ENCODE results near the gene HDGF.

DNA sequence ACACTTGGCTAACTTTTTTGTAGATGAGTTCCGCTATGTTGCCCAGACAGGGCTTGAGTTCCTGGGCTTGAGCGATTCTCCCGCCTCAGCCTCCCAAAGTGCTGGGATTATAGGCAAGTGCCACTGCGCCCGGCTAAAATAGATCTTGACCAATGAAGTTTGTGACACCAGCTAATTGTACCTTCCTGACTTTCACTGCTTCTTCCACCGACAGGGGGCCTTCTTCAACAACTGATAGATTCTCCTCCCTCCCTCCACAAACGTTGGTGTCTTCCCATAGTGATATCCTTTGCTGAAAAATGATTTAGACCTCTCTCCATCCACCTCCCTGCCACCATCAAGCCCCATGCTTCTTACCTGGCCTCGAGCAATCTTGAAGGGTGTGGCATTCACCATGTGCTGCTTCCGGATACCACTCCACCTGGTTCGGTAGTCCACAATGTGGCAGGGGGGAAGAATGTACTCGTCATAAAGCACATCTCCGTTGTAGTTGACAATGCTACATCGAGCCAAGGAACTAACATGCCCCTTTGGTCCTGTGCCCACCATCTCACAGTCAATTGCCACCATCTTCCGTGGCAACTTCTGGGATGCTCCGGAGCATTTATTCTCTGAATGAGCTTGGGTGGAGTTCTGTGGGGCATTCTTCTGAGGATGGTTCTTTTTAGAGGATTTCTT, 24.8 kb downstream of the HDGF start:
- TF ChIP-seq, protein P1, sequence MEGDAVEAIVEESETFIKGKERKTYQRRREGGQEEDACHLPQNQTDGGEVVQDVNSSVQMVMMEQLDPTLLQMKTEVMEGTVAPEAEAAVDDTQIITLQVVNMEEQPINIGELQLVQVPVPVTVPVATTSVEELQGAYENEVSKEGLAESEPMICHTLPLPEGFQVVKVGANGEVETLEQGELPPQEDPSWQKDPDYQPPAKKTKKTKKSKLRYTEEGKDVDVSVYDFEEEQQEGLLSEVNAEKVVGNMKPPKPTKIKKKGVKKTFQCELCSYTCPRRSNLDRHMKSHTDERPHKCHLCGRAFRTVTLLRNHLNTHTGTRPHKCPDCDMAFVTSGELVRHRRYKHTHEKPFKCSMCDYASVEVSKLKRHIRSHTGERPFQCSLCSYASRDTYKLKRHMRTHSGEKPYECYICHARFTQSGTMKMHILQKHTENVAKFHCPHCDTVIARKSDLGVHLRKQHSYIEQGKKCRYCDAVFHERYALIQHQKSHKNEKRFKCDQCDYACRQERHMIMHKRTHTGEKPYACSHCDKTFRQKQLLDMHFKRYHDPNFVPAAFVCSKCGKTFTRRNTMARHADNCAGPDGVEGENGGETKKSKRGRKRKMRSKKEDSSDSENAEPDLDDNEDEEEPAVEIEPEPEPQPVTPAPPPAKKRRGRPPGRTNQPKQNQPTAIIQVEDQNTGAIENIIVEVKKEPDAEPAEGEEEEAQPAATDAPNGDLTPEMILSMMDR (IDR thresholded peaks at IDR 0.05; ENCODE audit: low read depth, low read length, missing input control) = peak; percentile 44
- TF ChIP-seq ATF3 (IDR thresholded peaks at IDR 0.05) = no peak
- TF ChIP-seq HNF4G (IDR thresholded peaks at IDR 0.05) = no peak
- TF ChIP-seq RAD21 (IDR thresholded peaks at IDR 0.05) = peak; percentile 64 to 76
- TF ChIP-seq YY1 (IDR thresholded peaks at IDR 0.05) = no peak
- TF ChIP-seq MAX (IDR thresholded peaks at IDR 0.05) = no peak
- no peak for TF ChIP-seq EGR1 (IDR thresholded peaks at IDR 0.05; ENCODE audit: low read depth in 2 of 2)
- no peak for TF ChIP-seq SP1 (IDR thresholded peaks at IDR 0.05)
